HG03064 (cell line): Measurements from ENCODE around the gene PAK6.

Experiments
- ATAC-seq: cut with Tn5 transposase; IDR thresholded peaks from one replicate; pipeline ENCODE4 v1.9.1; 2021; ENCODE audit warnings: low read depth; ENCODE audit not compliant: unreplicated experiment

The PAK6 gene

GRCh38 chr15:40240619-40241221 lies 1.9 kb downstream of the PAK6 start:
- no peak for ATAC-seq

- ATAC-seq, result no peak
Observed at GRCh38 chr15:40241269-40242212, 2.7 kb downstream of the PAK6 start.

GRCh38 chr15:40242213-40242599 lies 3.3 kb downstream of the PAK6 start:
- no peak for ATAC-seq

- no peak for ATAC-seq
Observed at GRCh38 chr15:40242601-40243000, 3.7 kb downstream of the PAK6 start.

- no peak for ATAC-seq
Observed at GRCh38 chr15:40243126-40243810, 4.4 kb downstream of the PAK6 start.

- ATAC-seq, result no peak
Observed at GRCh38 chr15:40244961-40245523, 6.2 kb downstream of the PAK6 start.

- no peak for ATAC-seq
Observed at GRCh38 chr15:40245666-40246450, 7.0 kb downstream of the PAK6 start.

- no peak for ATAC-seq
Observed at GRCh38 chr15:40246496-40247280, 7.8 kb downstream of the PAK6 start.

GRCh38 chr15:40247406-40247971 lies 8.6 kb downstream of the PAK6 start:
- no peak for ATAC-seq

- ATAC-seq, result no peak
Observed at GRCh38 chr15:40248006-40248783, 9.3 kb downstream of the PAK6 start.

- ATAC-seq, result no peak
Observed at GRCh38 chr15:40249477-40250303, 10.8 kb downstream of the PAK6 start.

- ATAC-seq, result no peak
Observed at GRCh38 chr15:40250304-40250656, 11.4 kb downstream of the PAK6 start.

- ATAC-seq, result no peak
Observed at GRCh38 chr15:40250771-40251483, 12.1 kb downstream of the PAK6 start.

- ATAC-seq, result no peak
Observed at GRCh38 chr15:40251486-40252140, 12.8 kb downstream of the PAK6 start.

GRCh38 chr15:40252141-40252437 lies 13.2 kb downstream of the PAK6 start:
- ATAC-seq, result no peak

GRCh38 chr15:40252438-40253166 lies 13.7 kb downstream of the PAK6 start:
- ATAC-seq, result no peak
